GM18870 (cell line): ENCODE data around the gene SHKBP1.
"Not testable (repeated sequence)": the region's sequence is repeated elsewhere in the genome, so short reads cannot be mapped to it uniquely, and the experiment has no call there.

ENCODE experiments used
- ATAC-seq: cut with Tn5 transposase; IDR thresholded peaks from one replicate; pipeline ENCODE4 v1.9.1; 2021; ENCODE audit warnings: moderate library complexity; ENCODE audit not compliant: unreplicated experiment

The SHKBP1 gene

GRCh38 chr19:40576585-40577451, at the start of gene SHKBP1:
SHKBP1 (plus strand) TSS chr19:40576873; CDS start chr19:40576900, 27 bp downstream.
- peak; percentile 85 for ATAC-seq

- no peak for ATAC-seq
Observed at GRCh38 chr19:40528078-40528477, 48.6 kb upstream of the SHKBP1 start.

- no peak for ATAC-seq
Observed at GRCh38 chr19:40528533-40529092, 48.1 kb upstream of the SHKBP1 start.

GRCh38 chr19:40529093-40529954, 47.3 kb upstream of the SHKBP1 start:
- no peak for ATAC-seq

- no peak for ATAC-seq
Observed at GRCh38 chr19:40530091-40530901, 46.4 kb upstream of the SHKBP1 start.

- no peak for ATAC-seq
Observed at GRCh38 chr19:40533508-40533907, 43.2 kb upstream of the SHKBP1 start.

GRCh38 chr19:40534148-40534547, 42.5 kb upstream of the SHKBP1 start:
- ATAC-seq = no peak

- no peak for ATAC-seq
Observed at GRCh38 chr19:40539070-40539469, 37.6 kb upstream of the SHKBP1 start.

GRCh38 chr19:40542202-40542859, 34.3 kb upstream of the SHKBP1 start:
- no peak for ATAC-seq

GRCh38 chr19:40543029-40543597, 33.6 kb upstream of the SHKBP1 start:
- ATAC-seq = no peak

- not testable (repeated sequence) for ATAC-seq
Observed at GRCh38 chr19:40546153-40546841, 30.4 kb upstream of the SHKBP1 start.

GRCh38 chr19:40547190-40547589, 29.5 kb upstream of the SHKBP1 start:
- ATAC-seq = not testable (repeated sequence)

- no peak for ATAC-seq
Observed at GRCh38 chr19:40547836-40548235, 28.8 kb upstream of the SHKBP1 start.

GRCh38 chr19:40549007-40549708, 27.5 kb upstream of the SHKBP1 start:
- ATAC-seq = no peak

- no peak for ATAC-seq
Observed at GRCh38 chr19:40550951-40551350, 25.7 kb upstream of the SHKBP1 start.

GRCh38 chr19:40552848-40553247, 23.8 kb upstream of the SHKBP1 start:
- no peak for ATAC-seq

GRCh38 chr19:40553885-40554857, 22.5 kb upstream of the SHKBP1 start:
- ATAC-seq = no peak
